HG03025 (cell line): ENCODE data around the gene MGAT4A.

Experiments used
- ATAC-seq: cut with Tn5 transposase; IDR thresholded peaks from one replicate; pipeline ENCODE4 v1.9.1; 2021; ENCODE audit warnings: mild to moderate bottlenecking, moderate library complexity; ENCODE audit not compliant: unreplicated experiment, low FRiP score

MGAT4A gene

DNA sequence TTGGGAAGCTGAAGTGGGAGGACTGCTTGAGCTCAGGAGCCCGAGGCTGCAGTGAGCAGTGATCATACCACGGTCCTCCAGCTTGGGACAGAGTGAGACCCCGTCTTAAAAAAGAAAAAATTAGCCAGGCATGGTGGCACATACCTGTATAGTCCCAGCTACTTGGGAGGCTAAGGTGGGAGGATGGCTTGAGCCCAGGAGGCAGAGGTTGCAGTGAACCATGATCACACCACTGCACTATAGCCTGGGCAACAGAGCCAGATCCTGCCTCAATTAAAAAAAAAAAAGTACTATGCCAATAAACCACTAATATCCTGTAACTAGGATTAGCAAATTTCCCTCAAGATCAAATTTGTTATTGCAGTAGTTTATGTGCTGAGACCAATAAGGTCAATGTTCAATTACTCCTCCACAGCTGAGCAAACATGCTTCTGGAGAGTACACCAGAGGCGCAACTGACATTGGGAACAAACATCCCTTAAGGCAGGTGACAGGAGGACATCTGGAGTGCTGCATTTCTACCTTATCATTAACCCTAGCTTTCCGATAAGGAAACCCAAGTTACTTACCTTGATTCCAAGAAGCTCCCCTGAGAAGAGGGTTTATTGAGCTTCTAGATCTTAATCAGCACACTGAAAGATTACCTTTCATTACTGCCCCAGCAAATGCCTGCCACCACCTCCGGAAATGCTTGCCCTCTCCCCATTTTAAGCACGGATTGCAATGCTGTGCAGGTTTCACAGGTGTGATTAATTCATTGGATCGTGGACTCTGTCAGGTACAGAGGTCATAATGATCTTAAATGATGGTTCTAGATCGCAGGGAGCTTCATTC is 26.2 kb downstream of the MGAT4A start:
- no peak for ATAC-seq

DNA sequence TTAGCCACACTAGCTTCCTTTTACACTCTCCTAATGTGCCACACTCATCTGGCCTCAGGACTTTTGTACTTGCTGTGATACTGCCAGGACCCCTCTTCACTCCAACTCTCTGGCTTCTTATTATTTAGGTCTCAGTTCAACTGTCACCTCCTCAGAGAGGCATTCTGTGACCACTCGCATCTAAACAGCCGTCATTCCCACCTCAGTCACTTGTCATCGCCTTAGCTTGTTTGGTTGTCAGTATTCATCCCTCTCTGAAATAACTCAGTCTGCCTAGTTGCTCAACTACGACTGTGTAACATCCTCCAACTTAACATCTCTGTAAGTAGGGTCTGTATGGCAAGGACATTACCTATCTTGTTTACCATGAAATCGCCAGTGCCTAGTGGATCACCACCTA is 27.2 kb downstream of the MGAT4A start:
- no peak for ATAC-seq

DNA sequence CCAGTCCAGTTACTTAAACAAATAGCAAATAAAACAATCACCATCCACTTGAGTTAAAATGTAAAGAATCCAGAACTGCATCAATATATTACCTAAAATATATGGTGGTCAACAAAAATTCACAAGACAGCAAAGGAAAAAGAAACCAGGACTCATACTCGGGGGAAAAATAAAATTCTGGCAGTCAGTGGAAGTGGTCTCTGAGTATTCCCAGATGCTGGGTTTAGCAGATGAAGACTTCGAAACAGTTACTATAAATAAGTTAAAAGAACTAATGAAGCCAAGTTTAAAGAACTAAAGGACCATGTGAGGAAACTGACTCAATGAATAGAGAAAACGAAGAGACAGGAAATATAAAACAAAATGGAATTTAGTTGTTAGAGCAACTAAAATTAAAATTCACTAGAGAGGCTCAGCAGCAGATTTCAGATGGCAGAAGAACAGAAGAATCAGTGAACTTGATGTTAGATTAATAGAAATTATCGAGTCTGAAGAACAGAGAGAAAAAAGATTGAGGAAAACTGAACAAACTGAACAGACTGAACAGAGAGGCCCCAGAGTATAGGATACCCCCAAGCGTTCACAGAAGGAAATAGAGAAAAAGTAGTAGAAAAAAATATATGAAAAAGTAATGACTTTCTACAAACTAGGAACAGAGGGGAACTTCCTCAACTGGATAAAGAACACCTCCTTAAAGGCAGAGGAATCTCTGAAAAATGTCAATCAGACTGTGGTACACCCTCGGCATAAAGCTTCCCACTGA is 27.9 kb downstream of the MGAT4A start:
- no peak for ATAC-seq

DNA sequence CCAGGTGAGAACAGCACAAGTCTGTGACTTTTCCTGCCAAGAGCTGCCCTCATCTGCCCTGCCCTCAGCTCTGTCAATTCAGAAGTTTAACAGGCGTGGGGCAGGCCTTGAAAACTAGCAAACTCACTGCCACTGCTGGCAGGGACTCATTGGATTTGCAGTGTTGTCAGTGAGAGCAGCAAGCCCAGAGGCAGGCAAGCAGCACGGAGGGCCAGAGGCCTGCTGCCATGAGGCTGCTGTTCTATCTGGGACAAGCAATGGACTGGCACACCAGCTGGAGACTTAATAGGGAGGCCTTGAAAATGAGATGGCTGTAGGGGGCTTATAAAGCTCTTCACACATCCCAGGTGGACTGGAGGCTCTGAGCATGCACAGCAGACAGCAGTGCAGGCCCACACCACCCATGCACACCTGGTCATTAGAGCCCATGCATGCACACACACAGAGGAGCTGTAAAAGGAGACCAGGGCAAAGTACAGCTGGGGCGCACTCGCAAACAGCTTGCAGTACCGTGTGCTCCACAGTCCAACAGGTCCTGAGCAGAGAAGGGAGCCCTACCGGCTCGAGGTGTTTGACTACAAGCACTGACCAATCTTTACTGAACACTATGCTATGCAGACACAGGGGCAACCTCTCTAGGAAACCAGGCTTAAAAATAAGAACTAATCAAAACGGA is 28.7 kb downstream of the MGAT4A start:
- no peak for ATAC-seq

DNA sequence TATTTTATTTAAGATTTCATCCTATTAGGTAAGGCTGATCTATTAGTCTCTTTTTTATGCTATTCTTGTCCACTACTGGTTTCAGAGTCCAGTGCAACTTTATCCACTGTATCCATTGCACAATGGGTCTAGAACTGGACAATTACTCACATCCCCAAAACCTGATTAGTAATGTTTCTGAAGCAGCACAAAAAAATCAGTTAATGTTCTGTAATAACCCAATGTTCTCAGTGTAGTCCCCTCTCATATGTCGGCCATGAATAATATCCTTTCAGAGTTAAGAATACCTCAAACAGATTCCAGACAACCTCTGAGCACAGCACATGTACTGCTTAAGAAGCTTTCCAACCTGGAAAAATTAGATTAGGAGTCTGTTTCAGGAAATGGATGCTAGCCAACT is 29.7 kb downstream of the MGAT4A start:
- no peak for ATAC-seq

DNA sequence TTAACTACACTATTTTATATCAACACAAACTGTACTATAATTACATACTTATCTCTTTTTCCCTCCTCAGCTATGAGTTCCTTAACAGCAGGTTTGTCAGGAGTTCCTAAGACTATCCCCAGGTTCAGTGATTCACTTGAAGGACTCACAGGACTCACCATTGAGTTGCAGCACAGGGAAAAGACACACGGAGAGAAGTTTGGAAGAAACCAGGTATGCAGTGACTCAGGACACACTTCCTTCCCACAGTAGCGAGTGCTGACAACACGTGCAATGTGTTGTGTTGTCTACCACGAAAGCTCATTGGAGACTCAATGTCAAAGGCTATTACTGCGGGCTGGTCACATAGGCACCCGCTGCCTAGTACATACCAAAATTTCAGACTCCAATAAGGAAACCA is 32.0 kb downstream of the MGAT4A start:
- ATAC-seq, result no peak

DNA sequence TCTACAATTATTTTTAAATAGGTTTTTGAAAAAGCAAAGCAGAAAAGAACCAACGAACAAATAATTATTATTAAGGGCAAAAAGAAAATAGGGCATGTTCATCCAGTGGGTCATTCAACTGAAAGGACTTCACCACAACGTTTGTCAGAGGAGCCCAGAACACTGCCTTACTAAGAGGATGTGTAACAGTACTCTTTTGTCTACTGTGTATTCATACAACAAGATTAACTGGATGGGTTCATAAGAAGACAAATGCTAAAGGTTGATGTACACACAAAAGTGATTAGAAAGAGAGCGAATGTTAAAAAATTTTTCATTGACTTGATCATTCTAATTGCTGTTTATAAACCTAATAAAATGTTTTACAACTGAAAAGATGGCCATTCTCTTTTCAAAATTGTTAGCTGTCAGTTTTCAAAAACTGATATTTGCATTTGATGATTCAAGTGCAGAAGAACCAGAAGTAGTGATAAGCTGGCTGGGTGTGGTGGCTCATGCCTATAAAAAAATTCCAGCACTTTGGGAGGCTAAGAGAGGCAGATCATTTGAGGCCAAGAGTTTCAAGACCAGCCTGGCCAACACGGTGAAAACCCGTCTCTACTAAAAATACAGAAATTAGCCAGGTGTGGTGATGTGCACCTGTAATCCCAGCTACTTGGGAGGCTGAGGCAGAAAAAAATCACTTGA is 33.1 kb downstream of the MGAT4A start:
- ATAC-seq, result no peak

DNA sequence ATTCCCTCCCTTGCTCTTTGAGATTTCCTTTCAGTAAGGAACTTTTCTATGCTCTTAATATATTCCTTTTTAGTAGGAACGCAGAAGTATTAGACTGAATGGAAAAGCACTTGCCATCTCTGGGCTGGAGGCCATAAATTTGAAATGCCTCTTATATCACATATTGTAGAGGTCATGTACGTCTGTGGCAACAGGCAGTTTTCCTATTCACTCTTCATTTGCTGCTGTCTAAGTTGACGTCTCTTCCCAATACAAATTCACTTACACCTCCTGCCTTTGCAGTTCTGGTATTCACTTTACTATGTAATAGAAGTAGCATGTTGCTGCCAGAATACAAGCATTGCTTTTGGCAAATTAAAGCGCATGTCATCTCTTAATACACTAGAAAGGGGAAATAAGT is 34.7 kb downstream of the MGAT4A start:
- ATAC-seq, result no peak

DNA sequence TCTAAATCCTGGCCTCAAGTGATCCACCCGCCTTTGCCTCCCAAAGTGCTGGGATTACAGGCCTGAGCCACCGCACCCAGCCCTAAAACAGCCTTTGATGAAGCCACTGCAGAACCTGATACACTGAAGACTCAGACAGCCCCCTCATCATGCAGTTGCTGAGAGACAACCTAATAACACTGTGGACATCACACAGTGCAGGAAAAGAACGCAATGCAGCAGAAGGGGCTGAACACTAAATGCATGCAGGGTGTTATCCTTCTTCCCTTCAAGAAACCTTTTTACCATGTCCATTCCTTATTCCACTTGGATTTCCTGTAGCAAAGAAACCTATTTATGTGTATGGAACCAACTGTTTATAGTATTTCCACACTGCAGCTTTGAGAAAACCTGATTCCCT is 35.7 kb downstream of the MGAT4A start:
- ATAC-seq, result no peak

DNA sequence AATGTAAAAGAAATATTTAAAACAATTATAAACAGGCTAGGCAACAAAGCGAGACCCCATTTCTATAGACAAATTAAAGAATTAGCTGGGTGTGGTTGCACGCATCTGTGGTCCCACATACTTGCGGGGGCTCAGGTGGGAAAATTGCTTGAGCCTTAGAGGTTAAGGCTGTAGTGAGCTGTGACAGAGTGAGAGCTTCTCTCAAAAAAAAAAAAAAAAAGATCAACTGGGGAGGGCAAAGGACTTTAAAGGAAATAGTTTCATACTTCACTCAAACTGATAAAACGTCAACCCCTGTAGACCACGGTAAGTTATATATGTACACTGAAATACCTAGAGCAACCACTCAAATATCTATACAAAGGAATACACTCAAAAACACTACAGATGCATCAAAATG is 37.5 kb downstream of the MGAT4A start:
- no peak for ATAC-seq

DNA sequence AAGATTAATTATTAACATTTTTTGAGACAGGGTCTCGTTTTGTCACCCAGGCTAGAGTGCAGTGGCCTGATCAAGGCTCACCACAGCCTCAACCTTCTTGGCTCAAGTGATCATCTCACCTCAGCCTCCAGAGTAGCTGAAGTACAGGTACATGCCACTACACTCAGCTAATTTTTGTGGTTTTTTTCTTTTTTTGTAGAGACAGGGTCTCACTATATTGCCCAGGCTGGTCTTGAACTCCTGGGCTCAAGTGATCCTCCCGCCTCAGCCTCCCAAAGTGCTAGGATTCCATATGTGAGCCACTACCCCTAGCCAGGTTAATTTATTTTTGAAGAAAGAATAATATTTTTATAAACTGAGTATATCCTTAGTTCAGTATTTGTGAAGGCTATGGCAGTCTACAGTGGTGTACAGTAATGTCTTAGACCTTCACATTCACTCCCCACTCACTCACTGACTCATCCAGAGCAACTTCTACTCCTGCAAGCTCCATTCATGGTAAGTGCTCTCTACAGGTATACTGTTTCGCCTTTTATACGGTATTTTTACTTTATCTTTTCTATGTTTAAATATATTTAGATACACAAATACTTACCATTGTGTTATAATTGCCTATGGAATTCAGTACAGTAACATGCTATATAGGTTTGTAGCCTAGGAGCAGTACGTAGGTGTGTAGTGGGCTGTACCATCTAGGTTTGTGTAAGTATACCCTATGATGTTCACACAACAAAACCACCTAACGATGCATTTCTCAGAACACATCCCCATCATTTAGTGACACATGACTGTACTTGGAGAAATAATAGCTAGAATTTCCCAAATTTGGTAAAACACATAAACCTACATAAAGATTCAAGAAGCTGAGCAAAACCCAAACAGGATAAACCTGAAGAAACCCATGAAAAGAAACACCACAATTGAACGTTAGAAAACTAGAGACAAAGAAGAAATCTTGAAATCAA is 38.6 kb downstream of the MGAT4A start:
- no peak for ATAC-seq

DNA sequence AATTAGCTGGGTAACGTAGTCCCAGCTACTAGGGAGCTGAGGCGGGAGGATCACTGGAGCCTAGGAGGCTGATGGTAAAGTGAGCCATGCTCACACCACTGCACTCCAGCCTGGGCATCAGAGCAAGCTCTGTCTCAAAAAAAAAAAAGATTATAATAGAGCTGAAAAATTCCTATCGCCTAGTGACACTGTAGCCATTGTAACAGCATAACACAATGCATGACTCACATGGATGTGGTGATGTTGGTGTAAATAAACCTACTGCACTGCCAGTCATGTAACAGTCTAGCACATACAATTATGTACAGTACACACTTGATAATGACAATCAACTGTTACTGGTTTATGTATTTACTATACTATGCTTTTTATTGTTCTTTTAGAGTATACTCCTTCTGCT is 39.6 kb downstream of the MGAT4A start:
- ATAC-seq, result no peak

DNA sequence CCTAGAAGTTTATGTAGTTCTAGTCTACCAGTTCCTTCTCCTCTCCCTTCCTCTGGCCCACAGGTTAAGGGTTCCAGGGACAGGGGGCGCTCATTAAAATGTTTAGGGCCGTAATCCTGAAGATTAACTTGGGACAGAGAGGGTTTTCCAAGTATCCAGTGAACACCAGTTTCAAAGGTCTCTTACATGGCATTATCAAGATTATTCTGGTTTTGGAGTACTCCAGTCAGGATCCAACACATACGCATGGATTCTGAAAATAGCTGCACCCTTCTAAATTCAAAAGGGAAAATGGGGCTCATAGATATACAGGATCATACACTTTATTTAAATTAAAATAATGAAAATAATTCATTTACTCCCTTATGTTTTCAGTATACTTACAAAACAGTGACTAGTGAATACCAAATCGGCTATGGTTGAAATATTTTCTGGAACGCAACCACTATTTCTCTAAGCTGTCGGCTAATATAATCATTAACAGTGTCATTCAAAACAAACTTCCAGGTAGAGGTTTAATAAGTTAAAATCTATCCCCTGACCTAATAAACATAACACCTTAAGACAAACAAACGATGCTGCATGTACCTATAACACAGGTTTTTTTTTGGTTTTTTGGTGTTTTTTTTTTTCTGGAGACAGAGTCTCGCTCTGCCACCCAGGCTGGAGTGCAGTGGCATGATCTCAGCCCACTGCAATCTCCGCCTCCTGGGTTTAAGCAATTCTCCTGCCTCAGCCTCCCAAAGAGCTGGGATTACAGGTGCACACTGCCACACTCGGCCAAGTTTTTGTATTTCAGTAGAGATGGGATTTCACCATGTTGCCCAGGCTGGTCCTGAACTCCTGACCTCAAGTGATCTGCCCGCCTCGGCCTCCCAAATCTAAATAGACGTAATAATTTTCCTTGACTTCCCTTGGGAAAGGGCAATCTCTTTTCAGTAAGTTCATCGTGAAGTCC is 44.7 kb downstream of the MGAT4A start:
- no peak for ATAC-seq

DNA sequence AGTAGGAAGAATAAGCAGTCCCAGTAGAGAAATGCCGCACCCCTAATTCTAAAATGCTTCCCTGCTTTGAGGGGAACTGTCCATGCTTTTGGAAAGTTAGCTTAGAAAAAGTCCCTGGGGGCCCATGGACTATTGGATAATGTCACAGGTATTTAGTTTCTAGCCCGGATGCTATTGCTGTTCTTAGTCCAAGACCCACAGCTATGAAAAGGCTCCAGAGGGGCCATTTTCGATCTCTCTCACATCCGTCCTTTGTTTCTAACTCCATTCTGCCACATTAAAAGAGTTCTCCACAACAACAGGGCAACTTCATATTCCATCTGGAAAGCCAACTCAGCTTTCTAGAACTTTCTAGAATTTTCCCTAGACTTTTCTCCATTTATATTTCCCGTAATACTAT is 47.2 kb downstream of the MGAT4A start:
- no peak for ATAC-seq

DNA sequence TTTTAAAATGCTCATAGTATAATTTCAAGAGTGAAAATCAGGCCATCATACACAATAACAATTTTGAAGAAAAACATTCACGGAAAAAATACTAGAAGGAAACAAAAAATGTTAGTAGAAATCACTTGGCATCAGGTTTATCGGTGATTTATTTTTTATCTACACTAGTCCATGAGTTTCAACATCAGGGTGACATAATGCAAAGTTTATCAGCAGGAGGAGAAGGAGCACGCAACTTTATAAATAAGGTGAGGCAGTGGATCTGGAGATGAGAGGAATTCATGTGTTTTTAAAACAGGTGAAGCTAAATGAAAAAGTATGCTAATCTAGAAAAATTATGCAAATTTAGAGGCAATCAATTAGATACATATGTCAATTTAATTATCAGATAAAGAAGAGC is 54.2 kb downstream of the MGAT4A start:
- ATAC-seq, result no peak

DNA sequence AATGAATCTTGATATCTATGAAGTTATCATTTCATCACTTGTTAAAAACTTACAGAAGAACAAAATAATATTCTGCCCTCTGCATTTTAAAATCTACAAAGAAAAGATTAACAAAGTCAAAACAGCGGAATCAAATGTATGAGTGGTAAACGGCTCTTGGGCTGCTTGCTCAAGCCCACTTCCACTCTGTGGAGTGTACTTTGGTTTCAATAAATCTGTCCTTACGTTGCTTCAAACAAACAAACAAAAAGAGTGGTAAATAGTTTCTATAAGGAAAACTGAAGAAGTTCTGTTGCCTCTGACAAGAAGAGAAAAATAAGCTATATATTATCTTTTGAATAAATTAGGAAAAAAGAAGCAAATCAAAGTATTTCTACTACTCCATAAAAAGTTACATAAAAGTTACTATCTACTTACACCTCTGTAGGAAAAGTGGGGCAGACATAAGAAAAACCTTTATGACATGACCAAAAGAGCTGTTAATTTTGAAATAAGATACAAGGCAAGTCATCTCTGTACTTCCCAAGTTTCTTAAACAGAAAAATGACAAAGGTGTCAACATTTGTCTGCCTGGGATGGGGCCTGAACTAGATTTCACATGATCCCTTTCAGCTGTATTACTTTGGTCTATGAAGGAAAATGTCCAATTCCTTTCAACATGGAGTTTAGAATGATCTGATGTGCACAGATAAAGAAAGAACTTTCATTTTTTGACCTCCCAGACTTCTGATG is 56.5 kb downstream of the MGAT4A start:
- no peak for ATAC-seq

DNA sequence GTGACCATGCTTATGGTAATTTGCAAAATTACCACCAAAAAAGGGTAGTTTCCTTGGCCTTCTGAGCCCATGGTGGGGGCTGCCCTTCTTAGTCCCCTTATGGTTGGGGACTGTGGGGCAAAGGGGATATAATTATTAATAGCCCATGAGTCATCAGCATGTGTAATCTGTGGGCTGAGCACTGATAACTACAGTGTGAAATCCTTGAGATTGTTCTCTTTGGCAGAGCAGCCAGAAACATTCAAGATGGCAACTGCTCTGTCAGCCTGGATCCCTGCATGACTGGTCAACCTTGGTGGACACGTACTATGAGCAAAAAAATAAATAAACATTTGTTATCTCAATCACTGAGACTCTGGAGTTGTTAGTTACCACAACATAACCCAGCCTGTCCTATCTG is 61.3 kb downstream of the MGAT4A start:
- ATAC-seq, result no peak

DNA sequence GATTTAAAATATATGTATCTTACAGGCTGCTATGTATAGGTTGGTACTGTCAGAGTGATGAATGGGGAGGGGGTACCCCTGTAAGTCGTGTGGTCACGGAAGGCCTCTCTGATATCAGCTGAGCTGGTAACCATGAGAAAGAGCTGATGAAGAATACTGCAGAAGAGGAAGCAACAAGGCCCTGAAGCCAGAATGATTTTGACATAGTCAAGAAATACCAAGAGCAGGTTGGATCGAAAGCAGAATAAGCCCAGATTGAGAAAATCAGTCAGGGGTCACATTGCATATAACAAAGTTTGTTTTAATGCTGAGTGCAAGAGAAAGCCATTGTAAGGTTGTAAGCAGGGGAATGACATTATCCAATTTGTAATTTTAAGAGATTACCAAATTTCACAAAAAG is 65.3 kb downstream of the MGAT4A start:
- no peak for ATAC-seq
